Lower leg skin (tissue), 3 donors: ENCODE results near the gene AP1AR.

Experiments used
- POLR2A ChIP-seq, 2 donors: fragments of 450-650 bp; IDR thresholded peaks; one replicate each; pipeline ENCODE4 v1.6.1; 2016 to 2017; ENCODE audit warnings: antibody characterized with exemption in 2 of 2, mild to moderate bottlenecking in 1 of 2, moderate library complexity in 1 of 2
- TF ChIP-seq, protein P1 (sequence below), 3 donors: fragments of 450-650 bp; IDR thresholded peaks; one replicate each; pipeline ENCODE4 v1.5.1; 2016; ENCODE audit warnings: antibody characterized with exemption in 3 of 3, mild to moderate bottlenecking in 3 of 3, moderate library complexity in 2 of 3

DNA sequence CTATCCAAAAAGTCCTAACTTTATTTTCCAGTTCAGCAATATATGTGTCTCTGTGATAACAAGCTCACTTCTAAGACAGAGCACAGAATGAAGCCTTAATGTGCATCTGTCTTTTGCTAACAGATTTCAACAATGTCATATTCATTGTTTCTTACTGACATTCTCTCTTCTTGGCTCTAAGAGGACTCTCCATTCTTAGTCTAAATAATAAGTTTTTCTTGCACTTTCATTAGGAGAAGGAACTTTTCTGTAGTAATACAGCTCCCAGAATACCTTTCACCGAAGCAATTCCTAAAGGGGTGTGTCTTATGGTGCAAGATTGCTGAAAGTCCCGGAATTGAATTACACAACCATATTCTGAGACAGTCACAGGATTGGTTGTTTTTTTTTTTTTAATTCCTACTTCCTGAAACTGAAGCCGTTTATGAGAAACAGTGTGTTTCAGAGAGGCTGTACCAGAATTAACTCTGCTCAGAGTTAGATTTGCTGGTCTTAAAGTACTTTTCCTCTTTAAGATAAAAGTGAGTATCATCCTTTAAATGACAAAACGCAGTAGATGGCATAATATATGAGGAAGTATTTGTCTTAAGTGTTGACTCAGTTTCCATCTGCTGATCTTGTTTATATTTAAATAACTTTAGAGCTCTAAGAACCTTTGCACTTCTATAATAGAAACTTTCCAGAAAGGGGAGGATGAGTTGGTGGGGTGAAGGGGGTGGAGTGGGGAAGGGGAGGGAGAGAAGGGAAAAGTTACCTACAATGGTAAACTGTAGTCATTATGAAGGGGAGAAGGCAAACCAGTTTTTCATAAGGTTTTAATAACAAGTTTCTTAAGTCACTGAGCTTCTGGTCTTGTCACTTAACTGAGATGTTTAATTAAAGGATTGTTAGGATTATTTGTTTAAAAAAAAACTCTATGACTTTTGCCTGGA is 65.6 kb downstream of the AP1AR start, which contains the start of gene ALPK1:
- no peak for TF ChIP-seq POLR2A (IDR thresholded peaks at IDR 0.05)
- TF ChIP-seq, protein P1, sequence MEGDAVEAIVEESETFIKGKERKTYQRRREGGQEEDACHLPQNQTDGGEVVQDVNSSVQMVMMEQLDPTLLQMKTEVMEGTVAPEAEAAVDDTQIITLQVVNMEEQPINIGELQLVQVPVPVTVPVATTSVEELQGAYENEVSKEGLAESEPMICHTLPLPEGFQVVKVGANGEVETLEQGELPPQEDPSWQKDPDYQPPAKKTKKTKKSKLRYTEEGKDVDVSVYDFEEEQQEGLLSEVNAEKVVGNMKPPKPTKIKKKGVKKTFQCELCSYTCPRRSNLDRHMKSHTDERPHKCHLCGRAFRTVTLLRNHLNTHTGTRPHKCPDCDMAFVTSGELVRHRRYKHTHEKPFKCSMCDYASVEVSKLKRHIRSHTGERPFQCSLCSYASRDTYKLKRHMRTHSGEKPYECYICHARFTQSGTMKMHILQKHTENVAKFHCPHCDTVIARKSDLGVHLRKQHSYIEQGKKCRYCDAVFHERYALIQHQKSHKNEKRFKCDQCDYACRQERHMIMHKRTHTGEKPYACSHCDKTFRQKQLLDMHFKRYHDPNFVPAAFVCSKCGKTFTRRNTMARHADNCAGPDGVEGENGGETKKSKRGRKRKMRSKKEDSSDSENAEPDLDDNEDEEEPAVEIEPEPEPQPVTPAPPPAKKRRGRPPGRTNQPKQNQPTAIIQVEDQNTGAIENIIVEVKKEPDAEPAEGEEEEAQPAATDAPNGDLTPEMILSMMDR (IDR thresholded peaks at IDR 0.05), result no peak
